NCI-H2227 (cell line): Measurements from ENCODE around the gene RBP3.

ENCODE experiments used
- DNase-seq: peaks from one replicate; lab custom pipeline; 2025; ENCODE audit not compliant: unreplicated experiment; lab: John Stamatoyannopoulos, UW

The RBP3 gene

DNA sequence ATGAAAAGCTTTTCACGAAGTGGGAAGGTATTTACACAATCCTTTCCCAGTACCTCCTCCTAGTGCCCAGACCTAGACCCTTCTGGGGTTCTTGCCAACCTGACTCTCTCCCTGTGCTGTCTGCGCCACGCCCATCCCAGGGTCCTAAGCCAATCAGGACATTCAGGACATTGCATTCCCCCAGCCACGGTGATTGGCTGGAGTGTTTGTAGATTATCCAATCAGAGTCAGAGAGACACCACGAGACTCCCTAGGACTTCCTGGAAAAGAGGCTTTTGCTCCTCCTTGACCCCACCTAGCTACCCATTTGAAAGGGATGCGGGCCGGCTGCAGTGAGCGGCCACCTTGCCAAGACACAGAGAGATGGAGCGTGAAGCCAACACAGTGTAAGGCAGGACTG lies 29.5 kb upstream of the RBP3 start:
- DNase-seq, result no peak

DNA sequence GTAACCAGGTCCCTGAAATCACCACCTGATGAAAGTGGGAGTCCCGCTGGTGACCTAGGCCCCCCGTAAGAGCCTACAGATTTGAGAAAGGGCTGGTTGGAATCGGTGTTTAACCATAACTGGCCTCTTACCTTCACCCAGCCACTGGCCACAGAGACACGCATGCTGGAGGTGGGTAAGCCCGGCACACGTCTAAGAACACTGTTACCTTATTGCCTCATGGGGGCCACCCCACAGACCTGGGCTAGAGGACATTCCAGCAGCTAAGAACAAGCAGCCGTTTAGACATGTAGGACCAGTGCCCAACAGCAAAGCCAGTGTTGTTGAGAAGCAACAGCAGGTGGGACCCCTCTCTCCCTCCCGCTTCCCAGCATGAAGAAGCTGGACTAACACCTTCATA lies 28.4 kb upstream of the RBP3 start:
- DNase-seq, result no peak

DNA sequence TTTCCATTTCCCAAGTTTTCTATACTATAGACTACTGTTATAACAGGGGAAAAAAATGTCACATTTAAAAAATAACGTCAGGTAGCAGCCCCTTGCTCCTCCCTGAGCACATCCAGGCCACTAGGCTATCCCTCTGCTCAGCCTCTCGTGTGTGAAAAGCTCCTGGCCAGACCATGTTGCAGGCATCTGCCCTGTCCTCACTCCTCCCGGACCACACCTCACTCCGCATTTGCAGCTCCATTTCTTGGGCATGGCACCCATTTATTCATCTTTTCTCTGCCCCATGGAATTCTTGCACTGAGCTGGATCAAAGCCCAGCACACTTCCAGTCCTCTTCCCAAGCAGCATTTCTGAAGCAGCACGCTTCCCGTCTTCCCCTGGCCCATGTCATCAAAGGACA lies 27.4 kb upstream of the RBP3 start:
- DNase-seq, result no peak

DNA sequence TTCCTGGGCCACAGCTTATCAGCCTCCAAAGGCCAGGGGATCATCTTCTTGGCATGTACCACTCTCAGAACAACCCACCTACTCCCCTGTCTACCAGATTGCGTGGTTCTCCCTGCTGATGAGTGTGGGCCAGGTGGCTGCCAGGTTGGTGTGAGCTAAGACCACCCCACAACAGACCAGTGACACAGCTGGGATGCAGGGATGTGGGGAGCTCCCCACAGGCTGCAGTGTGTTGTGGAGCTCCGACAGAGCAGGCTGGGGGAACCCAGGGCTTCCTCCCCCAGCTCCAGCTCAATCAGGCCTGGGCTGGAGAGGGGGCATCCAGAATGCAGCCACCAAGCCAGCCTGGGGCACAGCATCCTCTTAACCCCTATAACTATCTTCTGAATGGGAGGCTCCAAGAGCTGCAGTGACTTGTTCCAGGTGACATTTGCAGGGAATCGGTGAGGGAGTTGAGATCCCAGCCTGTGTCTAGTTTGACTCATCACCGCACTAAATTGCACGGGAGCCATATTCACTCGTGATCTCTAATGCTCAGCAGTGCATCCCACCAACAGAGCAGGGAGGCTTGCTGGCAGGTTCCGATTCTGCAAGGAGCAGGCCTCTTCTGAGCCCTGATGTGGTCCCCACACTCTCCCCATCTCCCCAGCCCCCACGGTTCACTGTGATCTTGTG lies 26.5 kb upstream of the RBP3 start:
- no peak for DNase-seq

DNA sequence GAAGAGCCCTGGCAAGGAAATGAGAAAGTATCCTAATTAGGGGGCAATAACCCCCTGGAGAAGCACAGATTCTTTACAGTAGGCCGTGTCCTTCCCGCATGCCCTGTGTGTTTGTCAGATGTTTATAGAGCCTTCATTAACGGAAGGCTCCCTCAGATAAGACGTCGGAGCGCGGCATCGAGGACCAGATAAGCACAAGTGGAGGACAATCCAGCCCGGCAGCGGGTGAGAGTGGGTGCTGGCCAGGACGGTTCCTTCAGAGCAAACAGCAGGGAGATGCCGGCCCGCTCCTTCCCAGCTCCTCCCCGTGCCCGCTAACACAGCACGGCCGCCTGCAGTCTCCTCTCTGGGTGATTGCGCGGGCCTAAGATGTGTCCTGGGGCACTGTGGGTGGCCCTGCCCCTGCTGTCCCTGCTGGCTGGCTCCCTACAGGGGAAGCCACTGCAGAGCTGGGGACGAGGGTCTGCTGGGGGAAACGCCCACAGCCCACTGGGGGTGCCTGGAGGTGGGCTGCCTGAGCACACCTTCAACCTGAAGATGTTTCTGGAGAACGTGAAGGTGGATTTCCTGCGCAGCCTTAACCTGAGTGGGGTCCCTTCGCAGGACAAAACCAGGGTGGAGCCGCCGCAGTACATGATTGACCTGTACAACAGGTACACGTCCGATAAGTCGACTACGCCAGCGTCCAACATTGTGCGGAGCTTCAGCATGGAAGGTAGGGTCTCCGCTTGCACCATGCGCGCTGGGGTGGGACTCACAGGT lies 25.7 kb upstream of the RBP3 start, which contains the start of gene GDF2:
TSS of gene GDF2 (plus strand) at position 155 of the 762 bp plus-strand sequence. CDS start at position 370, 215 bp downstream.
- no peak for DNase-seq

DNA sequence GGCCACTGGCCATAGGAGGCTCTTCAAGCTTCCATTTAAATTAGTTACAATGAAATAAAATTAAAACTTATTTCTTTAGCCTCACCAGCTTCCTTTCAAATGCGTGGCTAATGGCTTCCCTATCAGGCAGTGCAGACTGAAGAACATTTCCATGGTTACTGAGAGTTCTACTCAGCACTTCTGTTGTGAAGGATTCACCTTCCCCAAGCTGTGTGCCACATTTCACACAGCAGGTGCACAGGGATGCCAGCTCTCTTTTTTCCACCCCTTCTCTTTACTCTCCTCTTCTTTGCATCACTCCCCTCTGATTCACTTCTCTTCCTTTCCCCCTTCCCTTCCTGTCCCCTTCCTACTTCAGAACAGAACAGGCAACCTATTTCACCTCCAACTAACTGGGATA lies 25.1 kb upstream of the RBP3 start:
- DNase-seq, result no peak

DNA sequence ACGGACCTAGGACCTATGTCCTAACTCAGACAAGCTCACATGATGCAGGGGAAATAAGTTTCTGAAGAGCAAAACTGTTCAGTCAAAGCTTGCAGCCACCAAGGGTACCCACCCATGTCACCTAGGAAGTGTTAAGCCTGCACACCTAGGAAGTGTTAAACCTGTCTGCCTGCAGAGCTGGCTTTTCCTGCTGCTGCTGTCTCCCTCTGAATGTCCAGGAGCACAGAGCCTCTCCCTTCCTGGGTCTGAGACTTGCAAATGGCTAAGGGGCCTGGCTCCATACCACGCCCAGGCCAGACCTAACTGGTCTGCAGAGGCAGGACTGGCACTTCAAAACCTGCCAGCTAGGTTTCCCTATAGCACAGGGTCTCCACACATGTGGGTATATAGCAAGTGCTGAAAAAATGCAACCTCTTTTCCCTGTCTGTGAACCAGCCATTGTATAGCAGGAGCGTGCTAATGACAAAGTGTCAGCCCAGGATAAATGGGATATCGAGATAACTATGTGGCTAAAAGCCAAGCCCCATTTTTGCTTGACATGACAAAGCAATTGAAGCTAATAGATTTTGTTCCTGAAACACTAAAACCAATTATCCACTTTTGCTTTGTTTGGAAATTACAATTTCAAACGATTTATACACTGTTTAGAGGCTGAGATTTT lies 24.4 kb upstream of the RBP3 start:
- DNase-seq, result no peak

DNA sequence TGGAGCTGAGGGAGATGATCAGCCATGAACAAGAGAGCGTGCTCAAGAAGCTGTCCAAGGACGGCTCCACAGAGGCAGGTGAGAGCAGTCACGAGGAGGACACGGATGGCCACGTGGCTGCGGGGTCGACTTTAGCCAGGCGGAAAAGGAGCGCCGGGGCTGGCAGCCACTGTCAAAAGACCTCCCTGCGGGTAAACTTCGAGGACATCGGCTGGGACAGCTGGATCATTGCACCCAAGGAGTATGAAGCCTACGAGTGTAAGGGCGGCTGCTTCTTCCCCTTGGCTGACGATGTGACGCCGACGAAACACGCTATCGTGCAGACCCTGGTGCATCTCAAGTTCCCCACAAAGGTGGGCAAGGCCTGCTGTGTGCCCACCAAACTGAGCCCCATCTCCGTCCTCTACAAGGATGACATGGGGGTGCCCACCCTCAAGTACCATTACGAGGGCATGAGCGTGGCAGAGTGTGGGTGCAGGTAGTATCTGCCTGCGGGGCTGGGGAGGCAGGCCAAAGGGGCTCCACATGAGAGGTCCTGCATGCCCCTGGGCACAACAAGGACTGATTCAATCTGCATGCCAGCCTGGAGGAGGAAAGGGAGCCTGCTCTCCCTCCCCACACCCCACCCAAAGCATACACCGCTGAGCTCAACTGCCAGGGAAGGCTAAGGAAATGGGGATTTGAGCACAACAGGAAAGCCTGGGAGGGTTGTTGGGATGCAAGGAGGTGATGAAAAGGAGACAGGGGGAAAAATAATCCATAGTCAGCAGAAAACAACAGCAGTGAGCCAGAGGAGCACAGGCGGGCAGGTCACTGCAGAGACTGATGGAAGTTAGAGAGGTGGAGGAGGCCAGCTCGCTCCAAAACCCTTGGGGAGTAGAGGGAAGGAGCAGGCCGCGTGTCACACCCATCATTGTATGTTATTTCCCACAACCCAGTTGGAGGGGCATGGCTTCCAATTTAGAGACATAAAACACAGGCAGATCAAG lies 22.6 kb upstream of the RBP3 start:
- no peak for DNase-seq

DNA sequence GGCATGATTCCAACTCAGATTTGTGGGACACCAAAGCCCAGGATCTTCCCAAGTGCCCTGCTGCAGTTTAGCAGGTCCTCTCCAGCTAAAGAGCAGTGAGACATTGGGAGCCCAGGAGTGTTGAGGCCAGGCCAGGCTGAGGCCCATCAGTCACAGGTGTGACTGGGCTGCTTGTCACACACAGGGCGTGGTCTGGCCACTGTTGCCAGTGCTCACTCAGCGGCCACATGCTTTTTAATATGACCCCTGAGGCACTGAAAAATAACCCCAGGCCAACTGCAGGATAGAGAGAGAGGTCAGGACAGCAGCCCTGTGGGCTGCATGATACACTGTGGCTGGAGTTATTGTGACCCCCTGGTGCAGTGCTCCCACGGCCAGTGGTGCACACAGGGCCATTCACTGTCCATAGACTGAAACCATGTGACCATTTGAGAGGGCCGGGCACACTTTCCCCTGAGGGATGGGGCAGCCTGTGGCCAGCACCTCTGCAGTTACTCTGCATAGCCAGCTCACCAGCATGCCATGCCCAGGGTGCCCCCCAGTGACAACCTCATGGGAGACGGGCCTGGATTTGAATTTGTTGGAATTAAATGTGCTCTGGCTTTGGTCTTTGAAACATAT lies 21.7 kb upstream of the RBP3 start:
- DNase-seq, result no peak

DNA sequence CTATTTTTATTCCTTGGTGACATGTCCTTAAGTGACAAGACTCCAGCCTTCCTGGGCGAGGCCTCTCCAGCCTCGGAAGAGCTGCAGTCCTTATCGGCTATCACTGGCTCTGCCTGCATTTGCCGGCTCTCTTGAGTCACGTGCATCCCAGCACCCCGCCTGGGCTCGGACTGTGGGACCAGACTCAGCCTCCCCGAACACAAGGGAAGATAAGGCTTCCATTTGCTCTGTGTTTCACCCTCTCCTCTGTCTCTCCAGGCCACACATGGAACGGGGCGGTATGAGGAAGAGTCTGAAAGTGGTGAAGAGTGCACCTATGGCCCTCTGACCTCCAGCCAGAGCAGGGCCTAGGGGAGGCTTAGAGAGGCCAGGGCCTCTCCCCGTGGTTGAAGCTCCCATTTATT lies 21.2 kb upstream of the RBP3 start:
- DNase-seq, result no peak

DNA sequence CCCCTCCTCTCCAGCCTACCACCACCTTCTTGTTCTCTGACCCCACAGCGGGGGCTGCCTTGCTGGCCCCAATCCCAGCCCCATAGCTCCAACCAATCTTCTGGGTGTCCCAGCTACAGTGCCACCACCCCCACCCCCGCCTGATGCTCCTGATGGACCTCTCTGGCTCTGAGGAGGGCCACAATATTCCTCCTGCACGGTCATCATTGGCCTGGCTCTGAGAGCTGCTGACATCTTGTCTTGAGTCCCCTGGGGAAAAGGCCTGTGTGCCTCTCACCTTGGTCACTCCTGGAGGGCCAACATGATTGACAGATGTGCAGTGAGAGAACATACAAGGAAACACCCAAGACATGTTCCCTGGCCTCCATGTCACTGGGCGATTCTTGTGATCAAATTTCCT lies 18.3 kb upstream of the RBP3 start:
- no peak for DNase-seq

DNA sequence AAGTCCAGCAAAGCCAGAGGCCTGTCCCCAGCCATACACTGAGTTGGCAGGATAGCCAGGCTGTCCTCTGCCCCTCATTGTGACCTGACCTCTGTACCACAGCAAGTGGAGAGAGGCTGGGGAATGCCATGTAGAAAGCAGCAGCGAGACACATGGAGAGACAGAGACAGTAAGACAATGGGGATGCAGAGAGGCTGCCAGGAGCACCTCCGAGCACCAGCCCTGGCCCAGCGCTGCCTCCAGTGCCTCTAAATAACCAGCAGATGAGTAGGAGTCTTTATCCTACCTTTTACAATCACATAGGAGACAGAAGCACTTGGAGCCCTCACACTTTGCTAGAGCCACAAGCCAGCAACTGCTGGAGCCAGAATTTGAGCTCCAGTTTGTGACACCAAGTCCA lies 17.8 kb upstream of the RBP3 start:
- no peak for DNase-seq

DNA sequence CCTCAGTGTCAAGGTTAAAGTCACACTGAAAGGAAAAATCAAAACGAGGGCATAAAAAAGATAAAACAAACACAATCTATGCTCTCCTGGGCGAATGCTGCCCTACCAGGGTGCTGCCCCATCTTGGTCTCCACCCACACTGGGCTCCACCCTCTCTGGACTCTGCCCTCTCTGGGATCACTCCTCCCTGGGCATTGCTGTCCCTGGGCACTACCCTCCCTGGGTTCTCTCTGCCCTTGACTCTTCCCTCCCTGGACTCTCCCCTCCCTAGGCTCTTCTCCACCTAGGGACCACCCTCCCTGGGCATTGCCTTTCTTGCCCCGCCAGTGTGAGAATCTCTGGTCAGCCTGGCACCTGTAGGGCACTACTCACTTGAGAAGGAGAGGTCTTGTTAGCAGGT lies 17.4 kb upstream of the RBP3 start:
- DNase-seq, result no peak

DNA sequence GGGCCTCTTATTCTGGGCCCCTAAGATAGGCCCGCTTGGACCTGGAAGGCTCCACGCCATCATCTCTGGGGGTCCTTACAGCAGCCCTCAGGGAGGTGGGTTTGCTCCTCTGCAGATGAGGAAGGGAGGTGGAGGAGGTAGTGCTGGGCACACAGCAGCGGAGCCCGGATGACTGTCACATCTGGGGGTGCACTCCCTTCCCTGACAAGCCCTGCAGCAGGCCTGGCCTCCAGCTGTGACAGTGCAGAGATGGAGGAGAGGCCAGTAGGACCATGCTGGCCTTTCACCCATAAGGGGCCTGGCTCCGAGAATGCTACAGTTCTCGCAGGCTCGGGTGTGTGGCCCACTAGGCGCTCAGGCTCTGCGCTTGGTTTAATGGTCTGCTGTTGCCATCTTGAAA lies 16.7 kb upstream of the RBP3 start:
- DNase-seq, result no peak

DNA sequence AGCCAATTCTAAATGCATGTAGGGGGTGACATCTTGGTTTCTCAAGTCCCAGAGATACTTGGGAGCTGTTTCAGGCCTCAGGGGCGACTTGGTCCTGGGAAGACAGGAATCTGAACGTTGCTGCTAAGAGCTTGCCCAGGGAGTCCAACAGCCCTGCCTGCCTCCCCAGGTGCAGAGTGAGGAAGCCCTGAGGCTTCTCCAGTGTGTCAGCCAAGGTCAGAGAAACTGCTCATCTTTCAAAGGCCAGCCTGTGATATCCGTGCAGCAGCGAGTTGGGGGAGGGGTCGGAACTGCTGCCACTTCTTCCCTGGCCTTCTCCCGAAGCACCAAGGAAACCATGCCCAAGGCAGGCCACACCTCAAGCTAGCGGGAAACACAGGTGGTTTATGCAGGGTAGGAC lies 16.2 kb upstream of the RBP3 start:
- no peak for DNase-seq

DNA sequence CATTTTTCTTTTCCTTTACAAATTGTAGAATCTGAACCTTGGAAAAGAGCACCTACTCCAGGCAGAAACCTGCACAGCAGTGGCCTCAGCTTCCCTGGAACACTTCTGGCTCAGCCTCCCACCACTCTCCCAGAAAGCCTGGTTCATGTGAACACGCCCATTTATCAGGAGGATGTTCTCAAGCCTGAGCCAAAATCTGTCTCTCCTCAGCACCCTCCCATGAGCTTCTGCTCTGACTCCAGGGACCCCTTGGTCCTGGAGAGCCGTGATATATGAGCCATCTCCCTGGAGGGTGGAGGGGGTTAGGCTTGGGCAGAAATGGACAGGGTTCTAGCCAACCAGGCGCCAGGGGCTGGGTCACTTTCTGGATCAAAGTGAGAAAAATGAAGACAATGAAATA lies 15.8 kb upstream of the RBP3 start:
- no peak for DNase-seq

DNA sequence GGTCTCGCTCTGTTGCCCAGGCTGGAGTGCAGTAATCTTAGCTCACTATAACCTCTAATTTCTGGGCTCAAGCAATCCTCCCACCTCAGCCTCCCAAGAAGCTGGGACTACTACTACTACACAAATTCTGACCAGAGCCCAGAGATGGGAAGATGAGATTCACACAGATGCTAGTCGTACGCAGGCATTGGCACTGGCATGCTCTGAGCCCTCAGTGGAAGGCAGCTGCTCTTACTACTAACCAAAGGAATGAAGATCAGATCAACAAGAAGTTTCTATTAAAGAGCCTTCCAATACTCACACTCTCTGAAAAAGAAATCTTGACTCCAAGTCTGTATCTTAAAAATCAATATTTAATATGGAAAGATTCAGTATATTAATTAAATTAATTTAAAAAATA lies 15.2 kb upstream of the RBP3 start:
- no peak for DNase-seq

DNA sequence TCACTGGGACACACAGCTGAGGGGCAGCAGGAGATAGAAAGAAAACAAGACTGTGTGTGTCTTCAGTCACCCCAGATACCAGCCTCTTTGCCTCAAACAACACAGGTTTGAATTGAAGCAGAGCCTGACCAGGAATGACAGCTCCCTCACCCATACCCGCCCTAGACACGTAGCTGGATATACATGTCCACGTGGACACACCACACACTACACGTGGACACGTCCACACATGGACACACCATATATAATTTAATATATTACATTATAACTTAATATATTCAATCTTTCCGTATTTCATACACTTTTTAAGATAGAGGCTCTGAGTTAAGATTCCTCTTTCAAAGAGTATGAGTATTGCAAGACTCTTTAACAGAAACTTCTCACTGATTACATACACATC lies 14.6 kb upstream of the RBP3 start:
- DNase-seq, result no peak

DNA sequence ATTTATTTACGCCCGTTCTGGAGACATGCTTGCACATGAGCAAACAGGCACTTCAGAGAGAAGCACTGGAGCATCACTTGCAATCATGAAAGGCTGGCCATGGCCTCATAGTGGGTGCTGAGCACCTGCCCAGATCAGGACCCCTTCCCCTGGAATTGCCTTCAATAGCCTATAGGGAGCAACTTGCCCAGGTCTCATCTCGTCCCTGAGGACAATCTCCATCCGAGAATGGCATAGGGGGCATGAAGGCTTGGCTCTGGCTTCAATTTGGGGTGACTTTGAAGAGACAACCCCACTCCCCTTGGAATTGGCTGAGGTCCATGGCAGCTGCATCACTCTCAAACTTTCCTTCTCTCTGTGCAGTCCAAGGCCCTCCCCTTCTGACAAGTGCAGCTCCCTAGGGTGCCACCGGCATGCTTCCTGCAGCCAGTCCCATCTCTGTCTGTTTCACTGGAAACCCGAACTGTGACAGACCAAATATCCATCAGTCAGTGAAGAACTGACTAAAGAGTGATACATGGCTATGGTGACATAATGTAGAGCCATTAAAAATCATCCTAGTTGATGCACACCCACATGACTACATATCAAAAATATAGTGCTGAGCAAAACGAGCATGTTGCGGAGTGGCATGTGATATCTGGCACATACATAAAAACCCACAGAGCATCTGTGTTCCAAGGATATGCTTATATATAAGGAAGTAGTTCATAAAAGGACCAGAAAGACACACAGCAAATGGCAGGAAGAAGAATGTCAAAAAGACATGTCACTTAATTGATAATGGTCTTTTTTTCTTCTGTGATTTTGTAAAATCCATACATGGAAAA lies 13.5 kb upstream of the RBP3 start:
- no peak for DNase-seq

DNA sequence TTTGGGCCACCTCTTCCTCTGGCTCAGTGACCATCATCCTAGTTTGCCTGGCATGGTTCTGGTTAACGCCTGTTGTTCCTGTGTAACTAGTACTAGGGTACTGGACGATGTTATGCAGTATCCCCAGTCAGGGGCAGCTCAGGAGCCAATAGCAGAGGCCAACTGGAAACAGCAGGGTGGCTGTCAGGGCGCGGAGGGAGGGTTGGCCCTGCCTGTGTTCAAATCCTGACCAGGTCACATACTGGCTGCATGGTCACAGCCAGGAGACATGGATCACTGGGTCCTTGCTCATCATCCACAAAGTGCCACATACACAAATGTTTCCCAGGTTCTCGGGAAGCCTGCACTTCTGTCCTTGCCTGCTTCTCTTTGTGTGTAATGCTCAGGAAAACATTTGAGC lies 12.3 kb upstream of the RBP3 start:
- DNase-seq, result no peak
